IgD-negative memory B cell (primary cell): ENCODE results near the gene SEMA3F. TPM values are rescaled to one million over a fixed set of nuclear protein-coding genes. Genes with fewer than 3 reads are reported as not detected.
"Not testable (repeated sequence)": the region's sequence is repeated elsewhere in the genome, so short reads cannot be mapped to it uniquely, and the experiment has no call there.

ENCODE experiments used
- H3K27ac Mint-ChIP-seq, 3 donors: one replicate each; pipeline ENCODE4 v1.8.0; 2020 to 2022; ENCODE audit warnings: mild to moderate bottlenecking in 3 of 3, mixed read lengths in 3 of 3, moderate library complexity in 1 of 3
- H3K27me3 Mint-ChIP-seq: one replicate; pipeline ENCODE4 v1.8.0; 2021; ENCODE audit warnings: mixed read lengths
- H3K36me3 Mint-ChIP-seq: one replicate; pipeline ENCODE4 v1.8.0; 2020; ENCODE audit warnings: mild to moderate bottlenecking, mixed read lengths
- H3K4me1 Mint-ChIP-seq, 3 donors: one replicate each; pipeline ENCODE4 v1.8.0; 2020 to 2022; ENCODE audit warnings: mixed read lengths in 3 of 3, mild to moderate bottlenecking in 1 of 3
- H3K4me3 Mint-ChIP-seq, 4 donors: one replicate each; pipeline ENCODE4 v1.8.0; 2020 to 2022; ENCODE audit warnings: mild to moderate bottlenecking in 4 of 4, mixed read lengths in 4 of 4, moderate library complexity in 3 of 4
- H3K9me3 Mint-ChIP-seq, 3 donors: one replicate each; pipeline ENCODE4 v1.8.0; 2020 to 2021; ENCODE audit warnings: mixed read lengths in 3 of 3, mild to moderate bottlenecking in 1 of 3
- polyA plus RNA-seq: library from polyadenylated mRNA; unstranded; fragments of 300-500 nt; fragmentation: Illumina TruSeq; gene quantifications from one replicate; pipeline ENCODE4 v1.2.3, GENCODE V29; 2021

The SEMA3F gene
- polyA plus RNA-seq, 1 donor from 2014 or later: not detected

- Mint-ChIP-seq H3K36me3 (no peaks in the 10 kb centered on the region), H3K4me3 (peak overlapping the region; percentile 84 to 99 (median 94)), H3K9me3 (no peaks in the 10 kb centered on the region), H3K27me3 (peaks cover 2% of the 10 kb centered on the region), H3K27ac (peak overlapping the region; percentile 70 to 94 (median 86)), H3K4me1 (peaks cover 17 to 30% (median 30%) of the 10 kb centered on the region in 3 donors)
Measured at GRCh38 chr3:50227390-50228183, 72.5 kb downstream of the SEMA3F start.

GRCh38 chr3:50228184-50228763 lies 73.2 kb downstream of the SEMA3F start:
- H3K27me3 Mint-ChIP-seq, H3K36me3 Mint-ChIP-seq, H3K9me3 Mint-ChIP-seq: not testable (repeated sequence)
- Mint-ChIP-seq H3K4me1 (peaks cover 17 to 30% (median 30%) of the 10 kb centered on the region in 3 donors), H3K27ac (peak overlapping the region; percentile 70 to 94 (median 86)), H3K4me3 (peak overlapping the region; percentile 84 to 99 (median 94))

- H3K27me3 Mint-ChIP-seq: no peaks in the 10 kb centered on the region
- no peaks in the 10 kb centered on the region for H3K9me3 Mint-ChIP-seq
- H3K4me3 Mint-ChIP-seq: peak overlapping the region in 2 of 4 donors; percentile 29 to 42
- H3K27ac Mint-ChIP-seq: peak overlapping the region in 2 of 3 donors; percentile 11 to 70
- no peaks in the 10 kb centered on the region for H3K36me3 Mint-ChIP-seq
- peaks cover 17 to 34% (median 32%) of the 10 kb centered on the region in 3 donors for H3K4me1 Mint-ChIP-seq
Measured at GRCh38 chr3:50229490-50229889, 74.4 kb downstream of the SEMA3F start.

- Mint-ChIP-seq H3K27me3 (no peaks in the 10 kb centered on the region), H3K27ac (peak overlapping the region in 1 of 3 donors; percentile 62), H3K4me3 (peak overlapping the region in 3 of 4 donors; percentile 17 to 55 (median 42)), H3K4me1 (peaks cover 17 to 38% (median 34%) of the 10 kb centered on the region in 3 donors), H3K9me3 (no peaks in the 10 kb centered on the region), H3K36me3 (no peaks in the 10 kb centered on the region)
Measured at GRCh38 chr3:50230104-50230793, 75.1 kb downstream of the SEMA3F start.

- H3K9me3 Mint-ChIP-seq: no peaks in the 10 kb centered on the region
- peak overlapping the region in 1 of 3 donors; percentile 62 for H3K27ac Mint-ChIP-seq
- H3K4me1 Mint-ChIP-seq: peaks cover 21 to 41% (median 37%) of the 10 kb centered on the region in 3 donors
- no peaks in the 10 kb centered on the region for H3K27me3 Mint-ChIP-seq
- H3K4me3 Mint-ChIP-seq: peak overlapping the region; percentile 12 to 83 (median 62)
- H3K36me3 Mint-ChIP-seq: no peaks in the 10 kb centered on the region
Measured at GRCh38 chr3:50230794-50231125, 75.6 kb downstream of the SEMA3F start.

- Mint-ChIP-seq H3K27ac (no peak overlapping the region), H3K4me3 (no peak overlapping the region), H3K9me3 (no peaks in the 10 kb centered on the region), H3K4me1 (peaks cover 19 to 36% (median 34%) of the 10 kb centered on the region in 3 donors), H3K36me3 (no peaks in the 10 kb centered on the region), H3K27me3 (no peaks in the 10 kb centered on the region)
Measured at GRCh38 chr3:50231581-50231980, 76.5 kb downstream of the SEMA3F start.

- Mint-ChIP-seq H3K36me3 (no peaks in the 10 kb centered on the region), H3K9me3 (no peaks in the 10 kb centered on the region), H3K4me3 (peak overlapping the region in 1 of 4 donors; percentile 86), H3K27ac (no peak overlapping the region), H3K4me1 (peaks cover 20 to 33% (median 31%) of the 10 kb centered on the region in 3 donors), H3K27me3 (no peaks in the 10 kb centered on the region)
Measured at GRCh38 chr3:50232303-50232702, 77.2 kb downstream of the SEMA3F start.

- H3K4me1 Mint-ChIP-seq: peaks cover 28 to 31% (median 29%) of the 10 kb centered on the region in 3 donors
- peak overlapping the region in 3 of 4 donors; percentile 48 to 86 (median 55) for H3K4me3 Mint-ChIP-seq
Measured at GRCh38 chr3:50233176-50233575, 78.1 kb downstream of the SEMA3F start.

GRCh38 chr3:50235716-50236483 lies 80.8 kb downstream of the SEMA3F start, which contains the start of gene GNAI2:
GNAI2 (plus strand) TSS chr3:50236204; CDS start chr3:50236336, 132 bp downstream.
- peak within 1 kb of the TSS; percentile 96 to 98 (median 97) for H3K4me3 Mint-ChIP-seq
- no peaks in the 10 kb centered on the region for H3K27me3 Mint-ChIP-seq
- H3K36me3 Mint-ChIP-seq: no peaks in the 10 kb centered on the region
- H3K4me1 Mint-ChIP-seq: peaks cover 26 to 27% (median 27%) of the 10 kb centered on the region in 3 donors
- H3K9me3 Mint-ChIP-seq: no peaks in the 10 kb centered on the region
- H3K27ac Mint-ChIP-seq: peak within 1 kb of the TSS; percentile 95 to 96 (median 95)

More at GRCh38 chr3:50233176-50233575, 78.1 kb downstream of the SEMA3F start:
- no peaks in the 10 kb centered on the region for H3K36me3 Mint-ChIP-seq
- no peaks in the 10 kb centered on the region for H3K9me3 Mint-ChIP-seq
- H3K27ac Mint-ChIP-seq: peak overlapping the region in 1 of 3 donors; percentile 85
- H3K27me3 Mint-ChIP-seq: no peaks in the 10 kb centered on the region

- Mint-ChIP-seq H3K36me3 (no peaks in the 10 kb centered on the region), H3K4me1 (peaks cover 25 to 29% (median 26%) of the 10 kb centered on the region in 3 donors), H3K27me3 (no peaks in the 10 kb centered on the region), H3K4me3 (peak overlapping the region; percentile 96 to 98 (median 97)), H3K9me3 (no peaks in the 10 kb centered on the region), H3K27ac (peak overlapping the region; percentile 93 to 96 (median 95))
Measured at GRCh38 chr3:50236484-50237132, 81.5 kb downstream of the SEMA3F start.

GRCh38 chr3:50237133-50237651 lies 82.1 kb downstream of the SEMA3F start:
- H3K4me1 Mint-ChIP-seq: peaks cover 27 to 33% (median 30%) of the 10 kb centered on the region in 3 donors
- peak overlapping the region; percentile 95 to 96 (median 95) for H3K27ac Mint-ChIP-seq
- H3K27me3 Mint-ChIP-seq: no peaks in the 10 kb centered on the region
- peak overlapping the region; percentile 96 to 98 (median 97) for H3K4me3 Mint-ChIP-seq
- H3K36me3 Mint-ChIP-seq: no peaks in the 10 kb centered on the region
- no peaks in the 10 kb centered on the region for H3K9me3 Mint-ChIP-seq

- H3K4me3 Mint-ChIP-seq: peak overlapping the region; percentile 96 to 98 (median 97)
- H3K36me3 Mint-ChIP-seq: no peaks in the 10 kb centered on the region
- H3K27me3 Mint-ChIP-seq: no peaks in the 10 kb centered on the region
- H3K9me3 Mint-ChIP-seq: no peaks in the 10 kb centered on the region
- peak overlapping the region; percentile 95 to 97 (median 96) for H3K27ac Mint-ChIP-seq
- peaks cover 32 to 38% (median 34%) of the 10 kb centered on the region in 3 donors for H3K4me1 Mint-ChIP-seq
Measured at GRCh38 chr3:50237754-50238548, 82.8 kb downstream of the SEMA3F start.

- H3K4me3 Mint-ChIP-seq: peak overlapping the region; percentile 96 to 98 (median 97)
- H3K4me1 Mint-ChIP-seq: peaks cover 32 to 38% (median 37%) of the 10 kb centered on the region in 3 donors
- peak overlapping the region in 2 of 3 donors; percentile 96 to 97 for H3K27ac Mint-ChIP-seq
- no peaks in the 10 kb centered on the region for H3K27me3 Mint-ChIP-seq
- no peaks in the 10 kb centered on the region for H3K9me3 Mint-ChIP-seq
- H3K36me3 Mint-ChIP-seq: no peaks in the 10 kb centered on the region
Measured at GRCh38 chr3:50238549-50239026, 83.5 kb downstream of the SEMA3F start.
